Amygdala (tissue), 56 donors: ENCODE data around the gene CAMK1G.

Experiments used
- DNase-seq, 56 donors: peaks; one replicate each; lab custom pipeline; 2025; lab: John Stamatoyannopoulos, UW

Gene CAMK1G

DNA sequence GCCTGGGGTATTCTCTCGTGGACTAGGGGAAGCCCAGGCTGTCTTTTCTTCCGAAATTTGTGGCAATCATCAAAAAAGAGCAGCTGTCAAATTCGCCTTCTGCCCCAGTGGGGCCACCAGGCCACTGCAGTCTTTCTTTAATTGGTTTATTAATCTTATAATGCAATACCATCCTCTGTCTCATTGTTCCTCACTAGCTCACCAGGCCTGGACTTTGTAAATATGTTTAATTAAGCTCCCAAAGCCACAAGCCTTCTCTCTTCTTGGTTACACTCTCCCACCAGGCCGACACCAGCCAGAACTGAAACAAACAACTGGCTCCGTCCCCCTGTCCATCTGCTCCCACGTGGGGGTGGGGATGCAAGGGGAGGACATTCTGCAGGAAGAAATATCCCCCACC is 22.0 kb upstream of the CAMK1G start:
- DNase-seq = no peak

- DNase-seq = no peak
These were observed 18.7 kb upstream of the CAMK1G start for GRCh38 chr1:209564849-209565248.

GRCh38 chr1:209565759-209566678 is 17.5 kb upstream of the CAMK1G start:
- peak in 50 of 56 donors; percentile 12 to 92 (median 57) for DNase-seq

DNA sequence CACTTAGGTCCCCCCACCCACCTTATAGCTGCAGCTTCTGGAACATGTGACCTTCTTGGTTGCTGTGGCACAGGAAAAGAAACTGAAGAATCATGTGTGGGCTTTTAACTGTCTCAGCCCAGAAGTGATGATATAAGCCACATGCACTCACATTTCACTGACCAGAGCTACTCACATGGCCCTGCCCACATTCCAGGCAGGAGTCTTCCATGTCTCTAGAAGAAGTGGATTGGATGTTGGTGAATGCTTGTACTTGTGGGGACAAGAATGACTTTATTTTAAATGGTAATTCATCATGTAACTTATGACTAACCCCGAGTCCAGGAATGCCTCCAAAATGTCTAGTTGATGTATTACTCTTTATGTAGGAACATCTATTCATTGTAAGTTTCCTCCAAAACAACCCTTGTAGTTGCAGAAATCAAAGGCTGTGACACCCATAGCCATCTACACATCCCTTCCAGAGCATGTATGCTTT is 15.8 kb upstream of the CAMK1G start:
- no peak for DNase-seq

DNA sequence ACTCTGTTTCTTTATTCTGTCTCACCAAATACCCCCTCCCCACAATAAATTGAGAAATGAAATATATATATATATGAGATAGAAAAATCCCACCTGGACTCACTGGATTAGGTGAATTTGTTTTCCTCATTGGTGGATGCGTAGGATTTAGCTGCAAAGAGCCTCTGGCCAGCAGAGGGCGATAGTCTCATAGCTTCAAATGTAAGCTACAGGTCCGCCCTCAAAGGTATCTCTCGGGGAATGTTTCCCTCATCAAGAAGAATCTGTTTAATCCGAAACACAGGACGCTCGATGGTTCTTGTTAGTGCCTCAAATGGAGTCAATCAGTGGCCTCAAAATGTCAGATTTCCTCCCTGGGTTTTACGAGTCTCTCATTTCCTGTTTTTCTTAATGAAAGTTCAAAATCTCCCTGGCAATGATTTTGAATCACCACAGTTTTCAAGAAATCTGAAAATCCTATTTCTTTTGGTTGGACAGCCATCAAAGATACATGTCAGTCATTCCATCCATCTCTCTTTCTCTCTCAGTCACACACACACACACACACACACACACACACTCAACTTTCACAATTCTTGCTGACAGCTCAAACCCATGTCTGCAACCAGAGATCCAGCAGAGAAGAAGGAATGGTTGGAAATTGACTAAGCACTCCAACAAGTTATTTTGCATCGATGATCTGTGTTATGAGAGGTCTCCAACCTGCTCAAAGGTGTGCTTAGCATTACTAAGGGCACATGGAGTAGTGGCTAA is 13.9 kb upstream of the CAMK1G start:
- DNase-seq = peak in 46 of 56 donors; percentile 2 to 84 (median 30)

- no peak for DNase-seq
These were observed 12.8 kb upstream of the CAMK1G start for GRCh38 chr1:209570743-209571142.

DNA sequence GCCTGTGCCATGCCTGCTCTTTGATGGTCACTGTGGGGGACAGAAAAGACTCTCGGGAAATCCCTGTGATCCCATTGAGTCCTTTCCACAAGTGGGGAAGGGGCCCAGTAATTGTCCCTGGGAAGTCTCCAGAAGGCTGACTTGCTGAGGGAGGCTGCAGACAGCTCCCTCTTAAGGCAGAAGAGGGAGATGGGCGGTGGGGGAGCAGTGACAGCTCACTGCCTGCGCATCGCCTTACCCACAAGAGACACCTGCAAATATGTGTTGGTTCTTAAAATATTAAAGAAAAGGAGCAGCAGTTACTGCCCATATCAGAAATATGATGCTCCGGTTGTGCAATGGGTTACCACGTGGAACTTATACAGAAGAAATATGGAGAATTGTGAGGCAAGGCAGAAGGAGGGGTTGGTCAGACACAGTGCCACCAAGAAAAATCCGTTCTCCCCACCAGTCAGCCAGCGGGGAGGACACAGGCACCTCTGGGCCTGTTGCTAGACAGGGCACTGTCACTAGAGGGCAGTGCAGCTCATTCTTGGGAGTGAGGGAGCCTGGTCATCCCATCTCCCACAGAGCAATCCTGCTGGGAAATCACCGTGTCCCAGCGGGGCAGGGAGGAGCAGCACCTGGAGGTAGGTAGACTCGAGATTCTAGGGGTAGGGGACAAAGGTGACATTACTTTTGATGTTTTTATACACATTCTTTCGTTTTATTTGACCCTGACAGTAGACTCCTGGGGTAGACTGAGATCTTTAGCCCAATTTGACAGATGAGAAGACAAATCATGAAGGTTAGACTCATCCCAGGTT is 6.9 kb upstream of the CAMK1G start:
- DNase-seq = peak in 55 of 56 donors; percentile 6 to 87 (median 58)

DNA sequence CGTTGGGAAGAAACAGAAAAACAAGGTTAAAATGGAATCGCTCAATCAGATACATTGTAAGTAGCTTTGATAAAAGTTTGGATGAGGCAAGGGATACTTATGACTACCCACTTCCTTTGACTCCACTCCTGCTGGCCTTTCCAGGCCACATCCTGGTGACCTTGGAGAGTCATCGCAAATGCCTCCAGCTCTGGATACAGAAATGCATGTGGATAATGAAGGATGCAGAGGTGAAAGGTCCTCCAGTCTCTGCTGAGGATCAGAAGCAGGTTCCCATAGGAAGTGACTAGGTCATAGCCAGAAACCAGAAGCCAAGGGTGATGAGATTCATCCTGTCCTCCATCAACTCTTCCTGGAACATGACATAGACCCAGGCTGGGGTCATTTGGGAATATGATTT is 6.2 kb upstream of the CAMK1G start:
- no peak for DNase-seq

- no peak for DNase-seq
These were observed 2.9 kb upstream of the CAMK1G start for GRCh38 chr1:209580577-209580976.

GRCh38 chr1:209584231-209584672 is 738 bp downstream of the CAMK1G start:
- peak in 7 of 56 donors; percentile 4 to 32 (median 12) for DNase-seq

DNA sequence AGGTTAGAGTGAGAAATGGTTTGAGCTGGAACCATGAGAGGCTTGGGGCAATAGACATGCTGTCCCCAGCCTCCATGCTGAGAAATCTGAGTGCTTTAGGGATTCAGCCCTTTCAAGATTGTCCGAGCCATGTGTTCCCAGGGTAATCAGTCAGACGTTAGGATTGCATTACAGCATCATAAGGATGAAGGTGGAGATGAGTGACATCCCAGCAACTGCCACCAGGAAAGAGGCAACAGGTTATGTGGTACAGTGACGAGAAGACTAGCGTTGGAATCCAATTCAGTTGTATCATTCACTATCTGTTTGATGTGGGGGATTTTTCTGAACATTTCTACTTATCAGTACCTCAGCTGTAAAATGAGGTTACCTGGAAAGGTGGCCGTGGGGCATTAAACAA is 1.7 kb downstream of the CAMK1G start:
- DNase-seq = no peak

DNA sequence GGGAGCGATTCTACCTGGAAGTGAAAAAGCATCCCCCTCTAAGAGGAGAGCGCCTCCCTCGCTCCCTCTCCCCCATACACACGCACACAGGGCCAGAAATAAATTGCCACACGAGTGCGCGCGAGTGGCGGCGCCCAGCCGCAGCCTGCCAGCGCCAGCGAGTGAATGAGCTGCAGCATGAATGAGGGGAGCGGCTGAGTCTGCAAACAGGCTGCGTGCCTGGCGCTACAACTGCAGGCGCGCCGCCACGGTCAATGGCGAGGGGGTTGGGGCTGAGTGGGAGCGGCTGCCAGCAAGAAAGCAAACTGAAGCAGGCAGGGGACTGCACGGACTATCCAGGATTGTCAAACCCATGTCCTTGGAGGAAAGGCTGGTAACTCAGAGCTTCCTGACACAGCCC is 2.2 kb downstream of the CAMK1G start:
- peak in 46 of 56 donors; percentile 14 to 87 (median 59) for DNase-seq

DNA sequence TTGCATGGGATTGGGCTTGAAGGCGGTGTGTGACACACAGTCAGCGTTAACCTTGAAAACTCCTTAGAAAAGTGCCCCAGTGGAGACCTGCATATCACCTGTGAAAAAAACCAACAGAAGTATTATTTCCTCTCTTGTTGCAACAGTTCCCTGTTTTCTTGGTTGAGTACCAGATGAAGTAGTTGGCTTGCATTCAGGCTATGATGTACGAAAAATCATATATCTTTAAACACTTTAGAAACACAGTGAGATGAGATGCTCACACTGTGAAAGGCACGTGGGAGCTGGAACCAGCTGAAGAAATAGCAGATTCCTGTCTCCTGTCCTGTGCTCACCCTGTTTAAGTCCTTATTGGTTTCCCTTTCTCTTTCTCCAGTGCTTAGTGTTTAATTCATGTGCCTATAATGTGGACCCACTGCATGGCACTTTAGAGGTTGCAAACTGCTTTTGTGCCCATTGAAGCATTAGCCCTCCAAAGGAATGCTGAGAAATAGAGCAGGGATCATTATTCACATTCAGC is 2.8 kb downstream of the CAMK1G start:
- no peak for DNase-seq

DNA sequence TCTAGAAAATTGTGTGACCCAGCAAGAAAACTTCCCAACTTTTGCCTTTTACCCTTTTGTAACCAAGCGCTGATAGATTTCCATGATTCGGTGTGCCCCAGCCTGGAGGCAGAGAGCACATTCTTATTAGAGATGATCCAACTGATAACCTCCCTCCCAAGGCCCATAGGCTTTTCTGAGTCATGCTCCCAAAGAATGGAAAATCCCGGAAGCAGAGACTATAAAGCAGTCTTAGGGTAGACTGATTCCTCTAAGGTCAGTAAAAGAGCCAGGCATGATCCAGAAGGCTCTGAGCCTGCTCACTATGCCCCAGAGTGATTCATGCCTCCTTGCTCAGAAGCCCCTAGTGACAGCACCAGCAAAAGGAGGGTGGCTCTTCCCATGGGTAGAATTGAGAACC is 4.3 kb downstream of the CAMK1G start:
- no peak for DNase-seq

DNA sequence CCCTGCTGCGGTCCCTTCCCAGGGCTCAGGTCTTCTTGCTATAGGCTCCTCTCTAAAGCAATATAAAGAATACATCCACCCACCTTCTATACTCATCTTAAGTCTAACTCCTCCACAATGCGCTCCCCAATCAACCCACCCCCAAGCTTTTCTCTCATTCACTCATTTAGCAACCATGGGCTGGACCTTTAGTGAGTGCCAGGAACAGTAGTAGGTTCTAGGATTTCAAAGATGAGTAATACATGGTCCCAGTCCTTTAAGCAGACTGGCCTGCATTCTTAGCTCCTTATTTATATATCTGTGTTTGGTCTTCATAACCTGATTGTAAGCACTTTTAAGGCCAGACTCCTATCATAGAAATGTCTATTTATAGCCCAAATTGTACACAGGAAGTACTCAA is 5.9 kb downstream of the CAMK1G start:
- DNase-seq = no peak

GRCh38 chr1:209589863-209590262 is 6.3 kb downstream of the CAMK1G start:
- DNase-seq = peak in 5 of 56 donors; percentile 25 to 59 (median 46)

DNA sequence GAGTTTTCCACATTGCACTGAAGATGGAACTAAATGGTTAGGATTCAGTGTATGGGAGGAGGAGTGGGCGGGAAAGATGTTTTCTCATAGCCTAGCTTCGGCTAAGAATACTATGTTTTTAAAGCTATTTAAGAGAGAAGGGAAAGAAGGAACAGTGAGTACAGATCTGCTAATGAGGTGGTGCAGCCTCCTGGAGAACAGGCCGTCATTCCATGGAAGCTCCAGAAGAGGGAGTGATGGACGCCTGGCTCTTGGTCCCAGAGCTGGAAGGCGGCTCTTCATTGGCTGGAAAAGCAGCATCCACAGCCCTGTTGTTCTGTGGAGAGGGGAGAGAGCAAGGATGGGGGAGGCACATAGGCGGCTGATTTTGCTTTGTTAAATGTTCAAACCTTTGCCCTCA is 6.9 kb downstream of the CAMK1G start:
- peak in 34 of 56 donors; percentile 7 to 74 (median 43) for DNase-seq

DNA sequence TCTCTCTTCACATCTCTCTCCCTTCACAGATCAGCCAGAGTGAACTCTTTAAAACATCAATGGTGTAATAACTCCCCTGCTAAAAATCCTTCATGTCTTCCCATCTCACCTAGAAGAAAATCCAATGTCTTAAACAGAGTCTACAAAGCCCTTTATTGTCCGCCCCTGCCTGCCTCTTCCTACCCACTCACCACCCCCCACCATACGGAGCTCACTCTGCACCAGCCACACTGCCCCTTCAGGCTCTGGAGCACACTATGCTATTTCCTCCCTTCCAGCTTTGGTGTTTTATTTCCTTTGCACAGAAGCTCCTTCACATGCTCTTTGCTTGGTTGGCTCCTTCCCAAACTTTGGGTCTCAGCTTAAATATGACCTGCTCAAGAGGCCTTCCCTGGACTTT is 10.2 kb downstream of the CAMK1G start:
- DNase-seq = no peak

DNA sequence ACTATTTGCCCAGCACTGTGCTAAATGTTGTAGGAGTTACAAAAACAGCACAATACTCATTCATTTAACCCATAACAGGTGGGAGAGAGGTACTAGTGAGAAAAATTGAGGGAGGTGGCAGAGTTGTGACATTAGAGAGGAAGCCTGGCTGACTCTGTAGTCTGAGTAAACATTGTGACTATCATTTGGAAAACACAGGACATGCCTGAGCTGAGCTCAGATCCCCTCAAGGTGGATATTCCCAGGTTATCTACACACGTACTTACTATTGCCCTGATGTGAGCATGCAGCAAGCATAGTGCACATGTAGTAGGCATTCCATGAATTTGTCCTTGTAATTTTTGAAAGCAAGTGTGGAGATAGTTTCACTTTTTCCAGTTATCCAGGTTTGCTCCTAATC is 10.9 kb downstream of the CAMK1G start:
- no peak for DNase-seq

DNA sequence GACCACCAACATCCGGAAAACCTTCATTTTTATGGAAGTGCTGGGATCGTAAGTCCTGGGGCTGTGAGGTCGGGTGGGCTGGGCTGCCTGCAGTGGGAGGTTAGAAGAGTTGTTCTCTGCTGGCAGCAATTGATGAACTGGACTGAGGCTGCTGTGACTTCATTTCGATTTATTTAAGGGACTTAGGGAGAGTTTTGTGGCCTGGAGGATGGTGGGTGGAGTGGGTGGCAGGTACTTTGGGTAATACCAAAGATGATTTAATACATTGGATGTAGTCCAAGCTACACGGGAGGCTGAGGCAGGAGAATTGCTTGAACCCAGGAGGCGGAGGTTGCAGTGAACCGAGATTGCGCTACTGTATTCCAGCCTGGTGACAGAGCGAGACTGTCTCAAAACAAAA is 11.5 kb downstream of the CAMK1G start:
- DNase-seq = no peak
